C1 segment of cervical spinal cord (tissue), 14 donors: ENCODE measurements around the gene CALHM4.
"Not testable (repeated sequence)": the region's sequence is repeated elsewhere in the genome, so short reads cannot be mapped to it uniquely, and the experiment has no call there.

Experiments
- DNase-seq, 14 donors: peaks; one replicate each; lab custom pipeline; 2025; lab: John Stamatoyannopoulos, UW

CALHM4 gene

GRCh38 chr6:116572162-116572561 lies 18.6 kb downstream of the CALHM4 start:
- peak in 1 of 14 donors; percentile 1 for DNase-seq

GRCh38 chr6:116575227-116575626 lies 21.7 kb downstream of the CALHM4 start:
- no peak for DNase-seq

- DNase-seq, result no peak
Measured at GRCh38 chr6:116577486-116577885, 23.9 kb downstream of the CALHM4 start.

GRCh38 chr6:116578335-116578734 lies 24.8 kb downstream of the CALHM4 start:
- no peak for DNase-seq

GRCh38 chr6:116579143-116579542 lies 25.6 kb downstream of the CALHM4 start:
- no peak for DNase-seq

- no peak for DNase-seq
Measured at GRCh38 chr6:116580198-116580597, 26.6 kb downstream of the CALHM4 start.

GRCh38 chr6:116586276-116586675 lies 32.7 kb downstream of the CALHM4 start:
- DNase-seq, result no peak

- DNase-seq, result no peak
Measured at GRCh38 chr6:116586738-116587137, 33.2 kb downstream of the CALHM4 start.

- no peak for DNase-seq
Measured at GRCh38 chr6:116595247-116595646, 41.7 kb downstream of the CALHM4 start.

GRCh38 chr6:116596815-116597214 lies 43.3 kb downstream of the CALHM4 start:
- no peak for DNase-seq

- not testable (repeated sequence) for DNase-seq
Measured at GRCh38 chr6:116603916-116604315, 50.4 kb downstream of the CALHM4 start.

GRCh38 chr6:116604868-116605267 lies 51.3 kb downstream of the CALHM4 start:
- DNase-seq, result not testable (repeated sequence)

GRCh38 chr6:116605935-116606334 lies 52.4 kb downstream of the CALHM4 start:
- no peak for DNase-seq
